Smooth muscle cell of bladder (primary cell): ENCODE data around the gene POTEE. TPM values are rescaled to one million over a fixed set of nuclear protein-coding genes. Genes with fewer than 3 reads are reported as not detected.

Experiments used
- total RNA-seq: library from RNA; depleted of rRNA; stranded (reverse); fragments of >200 nt; gene quantifications from 2 replicates; pipeline ENCODE4 v1.2.3, GENCODE V29; 2014

Gene POTEE
- not detected in 2 replicates for total RNA-seq

DNA sequence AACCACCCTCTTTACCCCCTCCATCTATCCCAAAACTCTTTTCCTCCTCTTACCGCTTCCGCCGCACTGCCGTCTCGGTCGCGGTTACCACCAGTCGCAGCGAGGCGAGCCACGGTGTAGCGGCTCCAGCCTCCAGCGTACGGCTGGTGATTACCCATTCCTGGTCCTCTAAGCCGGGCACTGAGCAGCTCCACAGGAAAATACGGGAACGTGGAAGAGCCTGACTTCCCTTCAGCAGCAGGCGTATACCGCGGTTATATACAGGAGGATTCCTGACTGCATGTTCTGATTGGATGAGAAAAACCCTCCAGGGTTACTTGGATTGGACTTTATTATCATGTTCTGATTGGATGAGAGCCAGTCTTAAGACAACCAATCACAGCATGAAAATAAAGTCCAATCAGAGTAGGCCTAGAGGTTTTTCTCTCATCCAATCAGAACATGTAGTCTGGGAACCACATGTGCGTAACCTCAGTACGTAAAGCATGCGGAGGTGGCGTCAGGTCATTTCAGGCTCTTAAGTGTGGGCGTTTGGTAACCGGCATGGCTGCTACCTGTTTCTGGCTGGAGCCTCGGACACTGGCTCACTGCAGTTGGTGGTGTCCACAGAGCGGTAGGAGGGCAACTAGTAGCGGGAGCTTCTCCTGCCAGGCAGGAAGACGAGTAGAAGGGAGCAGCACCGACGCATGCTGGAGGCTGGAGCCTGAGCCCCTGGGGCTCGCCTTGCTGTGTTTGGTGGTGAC lies at the start of gene POTEE:
Gene POTEE (plus strand): TSS at position 507 of the 743 bp plus-strand sequence. CDS start 8,867 bp downstream, outside the sequence.

Other genes starting within 250 kb of the POTEE start
- 69.1 and 95.1 TPM in 2 replicates for gene FAM168B, start 116.1 kb upstream of the POTEE start, total RNA-seq
- 53.8 and 60.0 TPM in 2 replicates for gene PLEKHB2, start 104.2 kb upstream of the POTEE start, total RNA-seq
- gene RAB6D, start 154.6 kb downstream of the POTEE start, total RNA-seq = not detected in 2 replicates